Naive thymus-derived CD4-positive, alpha-beta T cell (primary cell): ENCODE results near the gene EOGT. TPM values are rescaled to one million over a fixed set of nuclear protein-coding genes. Genes with fewer than 3 reads are reported as not detected.

Source experiments
- ATAC-seq: fragments of 150-1000 bp; cut with Tn5 transposase; 2 replicates; pipeline ENCODE4 v1.10.0; 2021; ENCODE audit warnings: mild to moderate bottlenecking, moderate library complexity
- CTCF ChIA-PET: fragments of 350-600 bp; sonication (Branson Sonifier 250); formaldehyde crosslinking; loops from one replicate; lab custom pipeline; 2021; ENCODE audit warnings: antibody characterized with exemption; lab: Charles Lee
- POLR2A ChIA-PET: fragments of 350-600 bp; sonication (Branson Sonifier 250); formaldehyde crosslinking; loops from one replicate; lab custom pipeline; 2021; ENCODE audit warnings: antibody characterized with exemption, inconsistent platforms; lab: Charles Lee
- DNase-seq, 9 donors: peaks; one replicate each; pipeline versions ENCODE4 v3.0.0 to v3.0.0-alpha.2; 2020 to 2022; ENCODE audit warnings: mixed read lengths in 1 of 9
- H3K27ac ChIP-seq: one replicate; pipeline ENCODE4 v1.7.0; 2013; ENCODE audit warnings: mild to moderate bottlenecking, low read depth, low read length, moderate library complexity
- H3K27me3 ChIP-seq, 2 donors: one replicate each; pipeline ENCODE4 v1.7.0; 2013; ENCODE audit warnings: low read length in 2 of 2, mild to moderate bottlenecking in 2 of 2, moderate library complexity in 2 of 2; ENCODE audit not compliant: control insufficient read depth in 2 of 2, insufficient read depth in 2 of 2
- H3K36me3 ChIP-seq, 3 experiments: 1 replicate in 2 of 3; 2 replicates in 1 of 3; pipeline ENCODE4 v1.7.0; 2013; ENCODE audit warnings: low read length in 3 of 3, mild to moderate bottlenecking in 3 of 3, moderate library complexity in 1 of 3; ENCODE audit not compliant: insufficient read depth in 3 of 3, control insufficient read depth in 2 of 3
- H3K4me1 ChIP-seq, 2 donors: one replicate each; pipeline ENCODE4 v1.7.0; 2013; ENCODE audit warnings: low read length in 2 of 2, mild to moderate bottlenecking in 2 of 2, moderate library complexity in 1 of 2; ENCODE audit not compliant: control insufficient read depth in 2 of 2, insufficient read depth in 2 of 2
- H3K4me3 ChIP-seq: 2 replicates; pipeline ENCODE4 v1.7.0; 2013; ENCODE audit warnings: mild to moderate bottlenecking, low read length
- H3K9me3 ChIP-seq, 3 experiments: 1 replicate in 2 of 3; 2 replicates in 1 of 3; pipeline ENCODE4 v1.7.0; 2013; ENCODE audit warnings: low read length in 3 of 3; ENCODE audit not compliant: control insufficient read depth in 2 of 3
- H3K27ac Mint-ChIP-seq, 9 donors: one replicate each; pipeline ENCODE4 v1.8.0; 2020 to 2022; ENCODE audit warnings: mixed read lengths in 9 of 9, mild to moderate bottlenecking in 8 of 9, moderate library complexity in 5 of 9, inconsistent platforms in 2 of 9
- H3K27me3 Mint-ChIP-seq, 5 donors: one replicate each; pipeline ENCODE4 v1.8.0; 2021 to 2022; ENCODE audit warnings: mixed read lengths in 5 of 5, mild to moderate bottlenecking in 1 of 5
- H3K36me3 Mint-ChIP-seq, 5 donors: one replicate each; pipeline ENCODE4 v1.8.0; 2020 to 2022; ENCODE audit warnings: mixed read lengths in 5 of 5, mild to moderate bottlenecking in 3 of 5, inconsistent platforms in 1 of 5
- H3K4me1 Mint-ChIP-seq, 7 donors: one replicate each; pipeline ENCODE4 v1.8.0; 2020 to 2022; ENCODE audit warnings: mixed read lengths in 7 of 7, mild to moderate bottlenecking in 3 of 7, inconsistent platforms in 1 of 7
- H3K4me3 Mint-ChIP-seq, 10 donors: one replicate each; pipeline ENCODE4 v1.8.0; 2020 to 2022; ENCODE audit warnings: mild to moderate bottlenecking in 10 of 10, mixed read lengths in 10 of 10, moderate library complexity in 6 of 10, inconsistent platforms in 2 of 10
- H3K9me3 Mint-ChIP-seq, 11 donors: one replicate each; pipeline ENCODE4 v1.8.0; 2020 to 2022; ENCODE audit warnings: mixed read lengths in 11 of 11, mild to moderate bottlenecking in 4 of 11, inconsistent platforms in 1 of 11, moderate library complexity in 1 of 11
- intact Hi-C, 2 donors: fragments of 100-400 bp; cut with micrococcal nuclease; formaldehyde crosslinking; loops; one replicate each; pipeline ENCODE4 v1.15.1; 2023
- polyA plus RNA-seq, 2 donors: library from polyadenylated mRNA; unstranded; fragments of 300-500 nt; fragmentation: Illumina TruSeq; gene quantifications; one replicate each; pipeline ENCODE4 v1.2.3, GENCODE V29; 2021
- total RNA-seq, 6 experiments: library from RNA in 5 of 6; stranded (reverse) in 5 of 6; gene quantifications; 1 replicate in 5 of 6; 2 replicates in 1 of 6; pipeline ENCODE4 v1.2.3 and lab custom pipeline; 2021 to 2026

EOGT gene
- total and polyA plus RNA-seq, 7 experiments from 2014 or later = 6.8 to 19.1 (median 10.5) TPM

- Histone ChIP-seq H3K9me3 (no peaks in the 10 kb centered on the region), H3K4me3 (peak within 1 kb of the TSS; percentile 96), H3K27ac (peak within 1 kb of the TSS; percentile 87), H3K27me3 (no peaks in the 10 kb centered on the region), H3K4me1 (peaks cover 20 to 30% of the 10 kb centered on the region in 2 donors), H3K36me3 (peaks cover 3 to 24% (median 22%) of the 10 kb centered on the region in 3 experiments)
- peak within 1 kb of the TSS; percentile 92 to 99 (median 98) for H3K27ac Mint-ChIP-seq
- peaks cover 9 to 21% (median 17%) of the 10 kb centered on the region in 5 donors for H3K36me3 Mint-ChIP-seq
- ChIA-PET CTCF (interaction anchor here (0.7 to 1.7 kb wide), 3 partner anchors 27 to 38 kb away, joined by 3 to 4 read pairs (median 4); partner anchors contain the start of gene EOGT), POLR2A (interaction anchor here (0.8 to 4.6 kb wide), 12 partner anchors 8 to 50 kb away, joined by 3 to 103 read pairs (median 5); partner anchors contain the start of genes ARL6IP5, EOGT and UBA3)
- peaks cover 0 to 2% (median 0%) of the 10 kb centered on the region in 5 donors for H3K27me3 Mint-ChIP-seq
- H3K4me1 Mint-ChIP-seq = peaks cover 20 to 59% (median 48%) of the 10 kb centered on the region in 7 donors
- H3K4me3 Mint-ChIP-seq = peak within 1 kb of the TSS; percentile 94 to 99 (median 96)
- ATAC-seq (peak; percentile 95), DNase-seq (peak; percentile 93 to 98 (median 98))
- intact Hi-C loops = loop anchor here (1.0 to 2.0 kb wide), 8 partner anchors 17 to 254 kb away; partner anchors contain the start of genes ARL6IP5 (in 2 of the 2), EOGT (in 2 of the 2) and UBA3 (in 2 of the 2)
- peaks cover 0 to 4% (median 0%) of the 10 kb centered on the region in 11 donors for H3K9me3 Mint-ChIP-seq
Observed at GRCh38 chr3:69051756-69052471, 38.4 kb upstream of the EOGT start, which contains the start of gene TMF1. TMF1 (minus strand) TSS chr3:69052333; CDS start chr3:69052086, 247 bp downstream.

GRCh38 chr3:69048990-69049389, 35.5 kb upstream of the EOGT start:
- Histone ChIP-seq H3K27ac (no peak overlapping the region), H3K9me3 (no peaks in the 10 kb centered on the region), H3K36me3 (peaks cover 3 to 20% (median 16%) of the 10 kb centered on the region in 3 experiments), H3K4me1 (peaks cover 20 to 30% of the 10 kb centered on the region in 2 donors), H3K4me3 (no peak overlapping the region), H3K27me3 (no peaks in the 10 kb centered on the region)
- POLR2A ChIA-PET = interaction anchor here (1.3 kb wide), 1 partner anchor 36 kb away, joined by 3 read pairs; no protein-coding TSS in a partner anchor
- no peak for DNase-seq
- Mint-ChIP-seq H3K27ac (peak overlapping the region in 3 of 9 donors; percentile 14 to 78 (median 41)), H3K9me3 (peaks cover 0 to 4% (median 0%) of the 10 kb centered on the region in 11 donors), H3K36me3 (peaks cover 9 to 29% (median 24%) of the 10 kb centered on the region in 5 donors), H3K27me3 (peaks cover 0 to 2% (median 0%) of the 10 kb centered on the region in 5 donors), H3K4me3 (peak overlapping the region; percentile 36 to 99 (median 56)), H3K4me1 (peaks cover 22 to 68% (median 59%) of the 10 kb centered on the region in 7 donors)
- intact Hi-C loops = no loop called here
- no peak for ATAC-seq
- CTCF ChIA-PET = no interaction called here

GRCh38 chr3:69044608-69045007, 31.1 kb upstream of the EOGT start:
- H3K36me3 ChIP-seq = peaks cover 7 to 41% (median 41%) of the 10 kb centered on the region in 3 experiments
- no peaks in the 10 kb centered on the region for H3K27me3 ChIP-seq
- peaks cover 20 to 50% (median 35%) of the 10 kb centered on the region in 5 donors for H3K36me3 Mint-ChIP-seq
- peaks cover 6 to 17% of the 10 kb centered on the region in 2 donors for H3K4me1 ChIP-seq
- H3K27ac ChIP-seq = no peak overlapping the region
- intact Hi-C loops = no loop called here
- peaks cover 14 to 41% (median 36%) of the 10 kb centered on the region in 7 donors for H3K4me1 Mint-ChIP-seq
- DNase-seq (no peak), ATAC-seq (no peak)
- H3K9me3 Mint-ChIP-seq = no peaks in the 10 kb centered on the region
- no peaks in the 10 kb centered on the region for H3K9me3 ChIP-seq
- peak overlapping the region in 1 of 10 donors; percentile 37 for H3K4me3 Mint-ChIP-seq
- CTCF ChIA-PET = no interaction called here
- no peaks in the 10 kb centered on the region for H3K27me3 Mint-ChIP-seq
- H3K4me3 ChIP-seq = no peak overlapping the region
- H3K27ac Mint-ChIP-seq = peak overlapping the region in 2 of 9 donors; percentile 46 to 49
- POLR2A ChIA-PET = interaction anchor here (0.9 kb wide), 1 partner anchor 32 kb away, joined by 3 read pairs; no protein-coding TSS in a partner anchor

GRCh38 chr3:69033470-69033869, 20.0 kb upstream of the EOGT start:
- Mint-ChIP-seq H3K27ac (peak overlapping the region in 2 of 9 donors; percentile 9 to 52), H3K36me3 (peaks cover 12 to 48% (median 40%) of the 10 kb centered on the region in 5 donors), H3K4me1 (peaks cover 0 to 21% (median 3%) of the 10 kb centered on the region in 7 donors), H3K9me3 (no peaks in the 10 kb centered on the region), H3K27me3 (no peaks in the 10 kb centered on the region), H3K4me3 (no peak overlapping the region)
- Histone ChIP-seq H3K9me3 (no peaks in the 10 kb centered on the region), H3K4me3 (no peak overlapping the region), H3K4me1 (no peaks in the 10 kb centered on the region), H3K36me3 (peaks cover 5 to 75% (median 38%) of the 10 kb centered on the region in 3 experiments), H3K27ac (no peak overlapping the region), H3K27me3 (no peaks in the 10 kb centered on the region)
- intact Hi-C loops = loop anchor here in 1 of 2 donors (10.0 kb wide), 1 partner anchor 151 kb away; no protein-coding TSS in a partner anchor
- ChIA-PET POLR2A (no interaction called here), CTCF (no interaction called here)
- no peak for DNase-seq
- peak; percentile 50 for ATAC-seq

GRCh38 chr3:69032737-69033136, 19.3 kb upstream of the EOGT start:
- Mint-ChIP-seq H3K27me3 (no peaks in the 10 kb centered on the region), H3K9me3 (no peaks in the 10 kb centered on the region), H3K36me3 (peaks cover 9 to 50% (median 43%) of the 10 kb centered on the region in 5 donors), H3K4me1 (peaks cover 0 to 24% (median 3%) of the 10 kb centered on the region in 7 donors), H3K27ac (no peak overlapping the region), H3K4me3 (no peak overlapping the region)
- CTCF ChIA-PET = no interaction called here
- no peak overlapping the region for H3K4me3 ChIP-seq
- DNase-seq = no peak
- no peaks in the 10 kb centered on the region for H3K9me3 ChIP-seq
- H3K4me1 ChIP-seq = no peaks in the 10 kb centered on the region
- no peaks in the 10 kb centered on the region for H3K27me3 ChIP-seq
- H3K27ac ChIP-seq = no peak overlapping the region
- peaks cover 5 to 68% (median 43%) of the 10 kb centered on the region in 3 experiments for H3K36me3 ChIP-seq
- no peak for ATAC-seq
- POLR2A ChIA-PET = no interaction called here
- intact Hi-C loops = loop anchor here in 1 of 2 donors (10.0 kb wide), 1 partner anchor 152 kb away; no protein-coding TSS in a partner anchor

GRCh38 chr3:69032142-69032541, 18.7 kb upstream of the EOGT start:
- ATAC-seq = no peak
- Histone ChIP-seq H3K4me3 (no peak overlapping the region), H3K9me3 (no peaks in the 10 kb centered on the region), H3K36me3 (peaks cover 5 to 74% (median 48%) of the 10 kb centered on the region in 3 experiments), H3K27me3 (no peaks in the 10 kb centered on the region), H3K27ac (no peak overlapping the region), H3K4me1 (no peaks in the 10 kb centered on the region)
- ChIA-PET CTCF (interaction anchor here (0.6 kb wide), 1 partner anchor 292 kb away, joined by 4 read pairs; no protein-coding TSS in a partner anchor), POLR2A (interaction anchor here (0.8 kb wide), 1 partner anchor 11 kb away, joined by 4 read pairs; no protein-coding TSS in a partner anchor)
- intact Hi-C loops = loop anchor here in 1 of 2 donors (10.0 kb wide), 1 partner anchor 153 kb away; no protein-coding TSS in a partner anchor
- Mint-ChIP-seq H3K9me3 (no peaks in the 10 kb centered on the region), H3K4me1 (peaks cover 0 to 24% (median 3%) of the 10 kb centered on the region in 7 donors), H3K27me3 (no peaks in the 10 kb centered on the region), H3K4me3 (no peak overlapping the region), H3K27ac (peak overlapping the region in 1 of 9 donors; percentile 52), H3K36me3 (peaks cover 9 to 53% (median 43%) of the 10 kb centered on the region in 5 donors)
- no peak for DNase-seq
